GM10266 (cell line): ENCODE measurements around the gene RAB3GAP2.
"Not testable (repeated sequence)": the region's sequence is repeated elsewhere in the genome, so short reads cannot be mapped to it uniquely, and the experiment has no call there.

Source experiments
- DNase-seq: peaks from one replicate; pipeline ENCODE4 v3.0.0; 2012; ENCODE audit errors: extremely low spot score
- CTCF ChIP-seq: IDR thresholded peaks from 2 replicates; pipeline ENCODE4 v1.5.1; 2012; ENCODE audit warnings: mild to moderate bottlenecking, low read depth; ENCODE audit not compliant: control insufficient read depth, insufficient read depth; ENCODE audit errors: missing control alignments

RAB3GAP2 gene

DNA sequence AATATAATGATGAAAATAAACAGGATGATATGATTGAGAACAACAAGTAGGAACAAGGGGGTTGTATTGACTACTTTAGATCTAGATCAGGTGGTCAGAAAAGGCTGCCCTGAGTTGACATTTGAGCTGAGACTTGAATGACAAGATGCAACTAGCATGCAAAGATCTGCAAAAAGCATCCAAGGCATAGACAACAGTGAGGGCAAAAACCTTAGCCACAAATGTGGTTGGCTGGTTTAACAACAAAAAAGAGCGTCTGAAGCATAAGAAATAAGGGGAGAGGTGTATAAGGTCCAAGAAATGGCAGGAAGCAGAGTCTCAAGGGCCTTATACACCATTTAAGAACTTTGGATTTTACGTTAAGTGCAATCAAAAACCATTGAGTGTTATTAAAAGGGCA, 3.2 kb downstream of the RAB3GAP2 start:
- no peak for TF ChIP-seq CTCF
- no peak for DNase-seq

- DNase-seq, result no peak
- no peak for TF ChIP-seq CTCF
These were observed 4.6 kb downstream of the RAB3GAP2 start for GRCh38 chr1:220267630-220268029.

- DNase-seq, result not testable (repeated sequence)
These were observed 12.0 kb downstream of the RAB3GAP2 start for GRCh38 chr1:220260228-220260627.

DNA sequence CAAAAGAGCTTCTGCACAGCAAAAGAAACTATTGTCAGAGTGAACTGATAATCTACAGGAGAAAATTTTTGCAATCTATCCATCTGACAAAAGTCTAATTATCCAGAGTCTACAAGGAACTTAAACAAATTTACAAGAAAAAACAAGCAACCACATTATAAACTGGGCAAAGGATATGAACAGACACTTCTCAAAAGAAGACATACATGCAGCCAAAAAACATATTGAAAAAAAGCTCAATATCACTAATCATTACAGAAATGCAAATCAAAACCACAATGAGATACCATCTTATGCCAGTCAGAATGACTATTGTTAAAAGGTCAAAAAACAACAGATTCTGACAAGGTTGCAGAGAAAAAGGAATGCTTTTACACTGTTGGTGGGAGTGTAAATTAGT, 12.5 kb downstream of the RAB3GAP2 start:
- not testable (repeated sequence) for DNase-seq

DNA sequence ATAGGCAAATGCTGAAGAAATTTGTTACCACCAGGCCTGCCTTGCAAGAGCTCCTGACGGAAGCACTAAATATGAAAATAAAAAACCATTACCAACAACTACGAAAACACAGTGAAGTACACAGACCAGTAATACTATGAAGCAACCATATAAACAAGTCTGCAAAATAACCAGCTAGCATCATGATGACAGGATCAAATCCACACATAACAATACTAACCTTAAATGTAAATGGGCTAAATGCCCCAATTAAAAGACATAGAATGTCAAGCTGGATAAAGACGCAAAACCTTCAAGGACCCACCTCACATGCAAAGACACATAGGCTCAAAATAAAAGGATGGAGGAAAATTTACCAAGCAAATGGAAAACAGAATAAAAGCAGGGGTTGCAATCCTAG, 16.1 kb downstream of the RAB3GAP2 start:
- DNase-seq, result not testable (repeated sequence)

- TF ChIP-seq CTCF, result no peak
- DNase-seq, result no peak
These were observed 17.0 kb downstream of the RAB3GAP2 start for GRCh38 chr1:220255204-220255603.

GRCh38 chr1:220253290-220253689, 19.0 kb downstream of the RAB3GAP2 start:
- not testable (repeated sequence) for DNase-seq

- TF ChIP-seq CTCF, result no peak
- no peak for DNase-seq
These were observed 21.0 kb downstream of the RAB3GAP2 start for GRCh38 chr1:220251272-220251671.

DNA sequence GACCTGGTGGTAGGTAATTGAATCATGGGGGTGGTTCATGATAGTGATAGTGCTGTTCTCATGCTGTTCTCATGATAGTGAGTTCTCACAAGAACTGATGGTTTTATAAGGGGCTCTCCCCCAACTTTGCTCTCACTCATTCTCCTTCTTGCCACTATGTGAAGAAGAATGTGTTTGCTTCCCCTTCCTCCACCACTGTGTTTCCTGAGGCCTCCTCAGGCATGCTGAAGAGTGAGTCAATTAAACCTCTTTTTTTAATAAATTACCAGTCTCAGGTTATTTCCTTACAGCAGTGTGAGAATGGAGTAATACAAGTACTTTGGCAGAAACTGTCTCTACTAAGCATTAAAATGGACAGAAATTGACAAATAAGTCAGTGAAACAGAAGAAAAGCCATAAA, 21.6 kb downstream of the RAB3GAP2 start:
- no peak for TF ChIP-seq CTCF
- no peak for DNase-seq

GRCh38 chr1:220249522-220249921, 22.7 kb downstream of the RAB3GAP2 start:
- no peak for DNase-seq
- no peak for TF ChIP-seq CTCF

DNA sequence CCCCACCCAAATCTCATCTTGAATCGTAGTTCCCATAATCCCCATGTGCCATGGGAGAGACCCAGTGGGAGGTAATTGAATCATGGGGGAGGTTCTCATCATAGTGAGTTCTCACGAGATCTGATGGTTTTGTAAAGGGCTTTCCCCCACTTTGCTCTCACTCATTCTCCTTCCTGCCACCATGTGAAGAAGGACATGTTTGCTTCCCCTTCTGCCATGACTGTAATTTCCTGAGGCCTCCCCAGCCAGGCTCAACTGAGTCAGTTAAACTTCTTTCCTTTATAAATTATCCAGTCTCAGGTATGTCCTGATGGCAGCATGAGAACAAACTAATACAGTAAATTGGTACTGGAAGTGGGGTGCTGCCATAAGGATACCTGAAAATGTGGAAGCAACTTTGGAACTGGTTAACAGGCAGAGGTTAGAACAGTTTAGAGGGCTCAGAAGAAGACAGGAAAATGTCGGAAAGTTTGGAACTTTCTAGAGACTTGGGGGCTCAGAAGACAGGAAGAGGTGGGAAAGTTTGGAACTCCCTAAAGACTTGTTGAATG, 23.5 kb downstream of the RAB3GAP2 start:
- not testable (repeated sequence) for DNase-seq

- not testable (repeated sequence) for DNase-seq
These were observed 26.4 kb downstream of the RAB3GAP2 start for GRCh38 chr1:220245900-220246299.
